ENCODE data around the gene TFIP11. TPM values are rescaled to one million over a fixed set of nuclear protein-coding genes. Genes with fewer than 3 reads are reported as not detected.

The TFIP11 gene
- total and polyA plus RNA-seq, 2 donors (not counting 1 experiment from before 2014, with no cell fraction given): 33.5 to 82.8 TPM

- H3K4me2 ChIP-seq (replicated peaks; ENCODE audit: low read depth, low read length, poor library complexity, severe bottlenecking): no peak overlapping the region
- Mint-ChIP-seq H3K4me1 (peaks cover 25% of the 10 kb centered on the region), H3K4me3 (no peak overlapping the region), H3K9me3 (ENCODE audit: insufficient read depth) (no peaks in the 10 kb centered on the region), H3K27ac (no peak overlapping the region), H3K27me3 (no peaks in the 10 kb centered on the region)
- no peaks in the 10 kb centered on the region for H3K9me3 ChIP-seq (ENCODE audit: control extremely low read depth in 1 of 3, control insufficient read depth in 2 of 3, insufficient read depth in 1 of 3, low read length in 2 of 3)
- H3K36me3 ChIP-seq (replicated peaks in 1 of 2; ENCODE audit: control extremely low read depth in 1 of 2, control insufficient read depth in 1 of 2, extremely low read depth in 1 of 2, insufficient read depth in 2 of 2, low read length in 1 of 2): peaks cover 0 to 5% of the 10 kb centered on the region in 2 experiments
- H3K27me3 ChIP-seq (replicated peaks in 1 of 4; ENCODE audit: control extremely low read depth in 1 of 4, control insufficient read depth in 3 of 4, insufficient read depth in 4 of 4, low read length in 3 of 4): no peaks in the 10 kb centered on the region
- H3K27ac ChIP-seq (ENCODE audit: low read length in 2 of 2): no peak overlapping the region
- ChIA-PET CTCF (no interaction called here), POLR2A (interaction anchor here (1.9 kb wide), 1 partner anchor 10 kb away, joined by 6 read pairs; no protein-coding TSS in a partner anchor)
- peaks cover 6% of the 10 kb centered on the region for H4K20me1 ChIP-seq (ENCODE audit: control insufficient read depth, insufficient read depth, low read length, poor library complexity, severe bottlenecking)
- ATAC-seq (ENCODE audit: low read depth): no peak
- H2AFZ ChIP-seq (ENCODE audit: insufficient read depth, low read depth, low read length, poor library complexity, severe bottlenecking): no peak overlapping the region
- H3K9ac ChIP-seq (ENCODE audit: low read length): no peak overlapping the region
- peaks cover 38% of the 10 kb centered on the region for H3K79me2 ChIP-seq (ENCODE audit: control insufficient read depth, insufficient read depth, low read length)
- peaks cover 6 to 26% of the 10 kb centered on the region in 2 donors for H3K4me1 ChIP-seq (ENCODE audit: control insufficient read depth in 2 of 2, insufficient read depth in 2 of 2, low read length in 2 of 2)
- WGBS (ENCODE audit: insufficient coverage): 83% methylated on average over 3 of the region's 5 CpGs
- intact Hi-C loops (cut with micrococcal nuclease): no loop called here
- no peak for TF ChIP-seq CTCF (IDR thresholded peaks at IDR 0.05)
- no peak for TF ChIP-seq EZH2 (IDR thresholded peaks at IDR 0.05; ENCODE audit: borderline replicate concordance, insufficient read depth, low read depth, low read length, poor library complexity, severe bottlenecking)
- DNase-seq: no peak
- H3K4me3 ChIP-seq (ENCODE audit: control extremely low read depth in 1 of 5, extremely low read depth in 1 of 5, insufficient read depth in 1 of 5, low read depth in 2 of 5, low read length in 4 of 5): no peak overlapping the region
Observed at GRCh38 chr22:26545827-26546226, 33.6 kb upstream of the TFIP11 start.

GRCh38 chr22:26545385-26545784, 33.1 kb upstream of the TFIP11 start:
- no CpG with 5 or more reads among the region's 2 CpGs for WGBS (ENCODE audit: insufficient coverage)
- no peak overlapping the region for H3K27ac ChIP-seq (ENCODE audit: low read length in 2 of 2)
- CTCF ChIA-PET: no interaction called here
- peaks cover 34% of the 10 kb centered on the region for H3K79me2 ChIP-seq (ENCODE audit: control insufficient read depth, insufficient read depth, low read length)
- H3K4me3 ChIP-seq (ENCODE audit: control extremely low read depth in 1 of 5, extremely low read depth in 1 of 5, insufficient read depth in 1 of 5, low read depth in 2 of 5, low read length in 4 of 5): no peak overlapping the region
- peaks cover 0 to 10% of the 10 kb centered on the region in 2 experiments for H3K36me3 ChIP-seq (replicated peaks in 1 of 2; ENCODE audit: control extremely low read depth in 1 of 2, control insufficient read depth in 1 of 2, extremely low read depth in 1 of 2, insufficient read depth in 2 of 2, low read length in 1 of 2)
- H2AFZ ChIP-seq (ENCODE audit: insufficient read depth, low read depth, low read length, poor library complexity, severe bottlenecking): no peak overlapping the region
- ATAC-seq (ENCODE audit: low read depth) (no peak), DNase-seq (no peak)
- intact Hi-C loops (cut with micrococcal nuclease): no loop called here
- no peak overlapping the region for H3K4me3 Mint-ChIP-seq
- peaks cover 25% of the 10 kb centered on the region for H3K4me1 Mint-ChIP-seq
- POLR2A ChIA-PET: interaction anchor here (1.9 kb wide), 1 partner anchor 10 kb away, joined by 6 read pairs; no protein-coding TSS in a partner anchor
- H4K20me1 ChIP-seq (ENCODE audit: control insufficient read depth, insufficient read depth, low read length, poor library complexity, severe bottlenecking): peaks cover 6% of the 10 kb centered on the region
- TF ChIP-seq CTCF (IDR thresholded peaks at IDR 0.05) (no peak), EZH2 (IDR thresholded peaks at IDR 0.05; ENCODE audit: borderline replicate concordance, insufficient read depth, low read depth, low read length, poor library complexity, severe bottlenecking) (no peak)
- no peak overlapping the region for H3K4me2 ChIP-seq (replicated peaks; ENCODE audit: low read depth, low read length, poor library complexity, severe bottlenecking)
- H3K9me3 Mint-ChIP-seq (ENCODE audit: insufficient read depth): no peaks in the 10 kb centered on the region
- H3K27me3 Mint-ChIP-seq: no peaks in the 10 kb centered on the region
- H3K4me1 ChIP-seq (ENCODE audit: control insufficient read depth in 2 of 2, insufficient read depth in 2 of 2, low read length in 2 of 2): peaks cover 6 to 26% of the 10 kb centered on the region in 2 donors
- no peak overlapping the region for H3K27ac Mint-ChIP-seq
- no peak overlapping the region for H3K9ac ChIP-seq (ENCODE audit: low read length)
- no peaks in the 10 kb centered on the region for H3K27me3 ChIP-seq (replicated peaks in 1 of 4; ENCODE audit: control extremely low read depth in 1 of 4, control insufficient read depth in 3 of 4, insufficient read depth in 4 of 4, low read length in 3 of 4)
- H3K9me3 ChIP-seq (ENCODE audit: control extremely low read depth in 1 of 3, control insufficient read depth in 2 of 3, insufficient read depth in 1 of 3, low read length in 2 of 3): no peaks in the 10 kb centered on the region

All from B cell (primary cell).